IMR-90 (cell line): ENCODE measurements around the gene OR10J1. TPM values are rescaled to one million over a fixed set of nuclear protein-coding genes. Genes with fewer than 3 reads are reported as not detected.

Experiments used
- ATAC-seq: fragments of 200-7000 bp; cut with Tn5 transposase; 2 replicates; pipeline ENCODE4 v1.9.1; 2020; ENCODE audit warnings: low read depth, mild to moderate bottlenecking, moderate library complexity
- BruUV-seq: library from RNA; stranded (reverse); fragments of 400-500 nt; replicated peaks from 2 replicates; lab custom pipeline; 2021; lab: Mats Ljungman, UMichigan
- CTCF ChIA-PET: fragments of 300-600 bp; formaldehyde crosslinking; extraction: SDS; loops from one replicate; lab custom pipeline; 2021; ENCODE audit warnings: antibody characterized with exemption; lab: Yijun Ruan, JAX
- POLR2A ChIA-PET: fragments of 300-600 bp; sonication (Branson Sonifier 250); formaldehyde crosslinking; loops from one replicate; lab custom pipeline; 2022; ENCODE audit warnings: antibody characterized with exemption; ENCODE audit not compliant: unreplicated experiment; lab: Charles Lee
- DNase-seq: peaks from one replicate; pipeline ENCODE4 v3.0.0; 2013
- H2AFZ ChIP-seq: replicated peaks from 2 replicates; pipeline ENCODE3; 2013; ENCODE audit warnings: low read length, mild to moderate bottlenecking; ENCODE audit not compliant: poor library complexity
- H2AK5ac ChIP-seq: 2 replicates; pipeline ENCODE4 v1.6.1; 2013; ENCODE audit warnings: low read depth, low read length, inconsistent platforms
- H2AK9ac ChIP-seq: replicated peaks from 2 replicates; pipeline ENCODE3; 2013; ENCODE audit warnings: mild to moderate bottlenecking, low read depth, low read length, moderate library complexity; ENCODE audit not compliant: poor library complexity
- H2BK120ac ChIP-seq: 2 replicates; pipeline ENCODE4 v1.6.1; 2013; ENCODE audit warnings: low read depth, low read length, inconsistent platforms
- H2BK15ac ChIP-seq: 3 replicates; pipeline ENCODE4 v1.6.1; 2013; ENCODE audit warnings: low read depth, low read length, inconsistent platforms
- H2BK20ac ChIP-seq: 2 replicates; pipeline ENCODE4 v1.6.1; 2013; ENCODE audit warnings: low read depth, mild to moderate bottlenecking, inconsistent platforms, low read length, moderate library complexity
- H2BK5ac ChIP-seq: 2 replicates; pipeline ENCODE4 v1.6.1; 2013; ENCODE audit warnings: mild to moderate bottlenecking, low read depth, low read length, inconsistent platforms; ENCODE audit not compliant: poor library complexity, severe bottlenecking
- H3K14ac ChIP-seq: replicated peaks from 2 replicates; pipeline ENCODE4 v1.6.1; 2013; ENCODE audit warnings: low read depth, low read length, inconsistent platforms
- H3K18ac ChIP-seq: 2 replicates; pipeline ENCODE4 v1.6.1; 2013; ENCODE audit warnings: low read depth, low read length, control low read depth
- H3K23ac ChIP-seq: 2 replicates; pipeline ENCODE4 v1.6.1; 2013; ENCODE audit warnings: low read depth, low read length, inconsistent platforms
- H3K27ac ChIP-seq: 2 replicates; pipeline ENCODE4 v1.5.1; 2013; ENCODE audit warnings: mild to moderate bottlenecking, control low read depth, low read length; ENCODE audit not compliant: insufficient read depth
- H3K27me3 ChIP-seq: 2 replicates; pipeline ENCODE4 v1.6.1; 2013; ENCODE audit warnings: low read length; ENCODE audit not compliant: control insufficient read depth, insufficient read depth
- H3K36me3 ChIP-seq: 2 replicates; pipeline ENCODE4 v1.6.1; 2013; ENCODE audit warnings: low read length, mixed read lengths; ENCODE audit not compliant: control insufficient read depth, insufficient read depth
- H3K4ac ChIP-seq: 2 replicates; pipeline ENCODE4 v1.6.1; 2013; ENCODE audit warnings: low read depth, low read length, inconsistent platforms
- H3K4me1 ChIP-seq: 2 replicates; pipeline ENCODE4 v1.6.1; 2013; ENCODE audit warnings: low read length, mixed read lengths; ENCODE audit not compliant: control insufficient read depth, insufficient read depth
- H3K4me2 ChIP-seq: 2 replicates; pipeline ENCODE4 v1.6.1; 2013; ENCODE audit warnings: low read depth, mild to moderate bottlenecking, control low read depth, low read length, moderate library complexity
- H3K4me3 ChIP-seq: 2 replicates; pipeline ENCODE4 v1.5.1; 2013; ENCODE audit warnings: low read depth, mild to moderate bottlenecking, control low read depth, low read length, moderate library complexity; ENCODE audit not compliant: insufficient read depth
- H3K56ac ChIP-seq: 2 replicates; pipeline ENCODE4 v1.6.1; 2013; ENCODE audit warnings: low read length, inconsistent platforms; ENCODE audit not compliant: insufficient read depth; ENCODE audit errors: extremely low read depth
- H3K79me1 ChIP-seq, 2 experiments: 2 replicates each; pipeline ENCODE4 v1.6.1; 2013; ENCODE audit warnings: low read length in 2 of 2, inconsistent platforms in 1 of 2, low read depth in 1 of 2
- H3K9ac ChIP-seq: 2 replicates; pipeline ENCODE4 v1.6.1; 2013; ENCODE audit warnings: low read depth, low read length, control low read depth
- H3K9me1 ChIP-seq: 2 replicates; pipeline ENCODE4 v1.6.1; 2013; ENCODE audit warnings: low read length, inconsistent platforms; ENCODE audit not compliant: insufficient read depth
- H3K9me3 ChIP-seq: 2 replicates; pipeline ENCODE4 v1.6.1; 2013; ENCODE audit warnings: low read length; ENCODE audit not compliant: control insufficient read depth, insufficient read depth
- H4K20me1 ChIP-seq: 2 replicates; pipeline ENCODE4 v1.6.1; 2013; ENCODE audit warnings: low read length, inconsistent platforms; ENCODE audit not compliant: insufficient read depth
- H4K5ac ChIP-seq: 2 replicates; pipeline ENCODE4 v1.6.1; 2013; ENCODE audit warnings: mild to moderate bottlenecking, low read depth, low read length, control low read depth
- H4K8ac ChIP-seq, 2 experiments: 2 replicates each; pipeline ENCODE4 v1.6.1; 2013; ENCODE audit warnings: low read depth in 2 of 2, low read length in 2 of 2, control low read depth in 1 of 2, inconsistent platforms in 1 of 2
- H4K91ac ChIP-seq: 2 replicates; pipeline ENCODE4 v1.6.1; 2013; ENCODE audit warnings: low read depth, low read length, inconsistent platforms; ENCODE audit not compliant: insufficient read depth
- BHLHE40 ChIP-seq: fragments of 150-350 bp; IDR thresholded peaks from 2 replicates; pipeline ENCODE4 v1.6.1; 2016; ENCODE audit warnings: mild to moderate bottlenecking, low read depth, low read length
- CEBPB ChIP-seq: IDR thresholded peaks from 2 replicates; pipeline ENCODE4 v1.6.1; 2012; ENCODE audit warnings: low read depth, low read length, improper control_type of control experiment
- CHD1 ChIP-seq: IDR thresholded peaks from 2 replicates; pipeline ENCODE4 v1.6.1; 2012; ENCODE audit warnings: low read depth, low read length, improper control_type of control experiment
- FOS ChIP-seq: fragments of 150-350 bp; IDR thresholded peaks from 2 replicates; pipeline ENCODE4 v1.6.1; 2016; ENCODE audit warnings: low read depth, low read length
- MXI1 ChIP-seq: IDR thresholded peaks from 2 replicates; pipeline ENCODE4 v1.6.1; 2012; ENCODE audit warnings: low read depth, mild to moderate bottlenecking, low read length, moderate library complexity, borderline replicate concordance
- NFE2L2 ChIP-seq: fragments of 150-350 bp; IDR thresholded peaks from 2 replicates; pipeline ENCODE4 v1.6.1; 2016; ENCODE audit warnings: low read depth, mild to moderate bottlenecking, low read length
- POLR2A ChIP-seq: IDR thresholded peaks from 2 replicates; pipeline ENCODE4 v1.6.1; 2012; ENCODE audit warnings: mild to moderate bottlenecking, low read depth, low read length
- RAD21 ChIP-seq: IDR thresholded peaks from 2 replicates; pipeline ENCODE4 v1.6.1; 2012; ENCODE audit warnings: low read length, improper control_type of control experiment
- RCOR1 ChIP-seq: IDR thresholded peaks from 2 replicates; pipeline ENCODE4 v1.6.1; 2012; ENCODE audit warnings: mild to moderate bottlenecking, low read length, improper control_type of control experiment; ENCODE audit not compliant: insufficient replicate concordance
- SMC3 ChIP-seq: fragments of 150-350 bp; IDR thresholded peaks from 2 replicates; pipeline ENCODE4 v1.6.1; 2016; ENCODE audit warnings: low read depth, mild to moderate bottlenecking, antibody characterized with exemption, low read length, moderate library complexity
- dilution Hi-C: fragments of 300-500 bp; cut with HindIII; formaldehyde crosslinking; loops from one replicate; pipeline ENCODE4 v1.14.3; 2018; ENCODE audit warnings: low sequenced_read_pairs; ENCODE audit not compliant: unreplicated experiment
- in situ Hi-C: fragments of 300-500 bp; cut with MboI; formaldehyde crosslinking; loops from 3 replicates; pipeline ENCODE4 v1.14.3; 2019; ENCODE audit warnings: low sequenced_read_pairs, inconsistent platforms, mixed read lengths
- intact Hi-C: fragments of 100-400 bp; cut with micrococcal nuclease; formaldehyde crosslinking; loops from 2 replicates; pipeline ENCODE4 v1.10.0; 2022
- polyA plus RNA-seq, 3 experiments: library from polyadenylated mRNA; depleted of rRNA; stranded (reverse); fragments of >200 nt; gene quantifications; 2 replicates each; pipeline ENCODE4 v1.2.3, GENCODE V29; 2012; ENCODE audit warnings: low replicate concordance in 1 of 3
- total RNA-seq: library from RNA; depleted of rRNA; stranded (reverse); fragments of >200 nt; gene quantifications from 2 replicates; pipeline ENCODE4 v1.2.3, GENCODE V29; 2012
- TF ChIP-seq, protein P1 (sequence below): fragments of 150-350 bp; IDR thresholded peaks from 2 replicates; pipeline ENCODE4 v1.6.1; 2016; ENCODE audit warnings: low read depth, mild to moderate bottlenecking, low read length, moderate library complexity, borderline replicate concordance
- TF ChIP-seq, protein P2 (sequence below): conservative IDR thresholded peaks from 2 replicates; pipeline ENCODE4 v1.5.1; 2012; ENCODE audit warnings: mild to moderate bottlenecking, low read depth, low read length, improper control_type of control experiment
- TF ChIP-seq, protein P3 (sequence below): fragments of 150-350 bp; IDR thresholded peaks from 2 replicates; pipeline ENCODE4 v1.6.1; 2017; ENCODE audit warnings: mild to moderate bottlenecking, antibody characterized with exemption, low read length, low read depth

The OR10J1 gene
- total and polyA plus RNA-seq, 2 of the 4 experiments (the other 2 are of a cell fraction), result not detected

DNA sequence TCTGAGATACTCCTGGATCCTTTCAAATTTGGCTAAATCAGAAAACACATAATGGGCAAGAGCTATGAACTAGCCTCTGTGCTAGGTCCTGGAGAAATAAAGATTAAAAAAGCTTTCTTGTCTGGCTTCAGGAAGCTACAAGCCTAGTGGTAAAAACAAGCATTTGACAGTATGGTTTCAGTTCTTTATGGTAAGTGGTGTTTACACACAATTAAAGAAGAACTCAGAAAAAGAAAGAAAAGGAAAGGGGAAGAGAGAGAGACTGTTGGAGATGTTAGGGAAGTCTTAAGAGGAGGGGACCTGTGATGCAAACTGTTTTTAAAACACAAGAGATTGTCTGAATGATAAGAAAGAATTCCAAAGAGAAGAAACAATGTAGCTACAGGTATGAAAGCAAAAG is 1.8 kb downstream of the OR10J1 start:
- Histone ChIP-seq H3K4me3 (no peak overlapping the region), H3K56ac (no peak overlapping the region), H3K4me2 (no peak overlapping the region), H3K27me3 (no peaks in the 10 kb centered on the region), H3K14ac (no peak overlapping the region), H2BK5ac (no peak overlapping the region), H2BK120ac (no peak overlapping the region), H2BK20ac (no peak overlapping the region), H4K20me1 (no peaks in the 10 kb centered on the region), H3K79me1 (no peaks in the 10 kb centered on the region), H3K9me1 (no peaks in the 10 kb centered on the region), H3K4me1 (no peaks in the 10 kb centered on the region), H3K36me3 (no peaks in the 10 kb centered on the region), H3K23ac (no peak overlapping the region), H2AFZ (no peak overlapping the region), H3K9me3 (peaks cover 2% of the 10 kb centered on the region; the same call in 1 of the 2 replicates), H4K5ac (no peak overlapping the region), H4K91ac (no peak overlapping the region), H3K9ac (no peak overlapping the region), H3K4ac (no peak overlapping the region), H3K18ac (no peak overlapping the region), H2AK5ac (no peak overlapping the region), H4K8ac (no peak overlapping the region), H3K27ac (no peak overlapping the region), H2BK15ac (no peak overlapping the region), H2AK9ac (no peak overlapping the region)
- ChIA-PET POLR2A (no interaction called here), CTCF (no interaction called here)
- no TSS peak for BruUV-seq
- ATAC-seq (no peak), DNase-seq (no peak)
- dilution Hi-C loops (no loop called here), in situ Hi-C loops (no loop called here), intact Hi-C loops (no loop called here)
- no peak for TF ChIP-seq CHD1
- no peak for TF ChIP-seq BHLHE40
- no peak for TF ChIP-seq MXI1
- no peak for TF ChIP-seq RAD21
- no peak for TF ChIP-seq CEBPB
- TF ChIP-seq, protein P1, sequence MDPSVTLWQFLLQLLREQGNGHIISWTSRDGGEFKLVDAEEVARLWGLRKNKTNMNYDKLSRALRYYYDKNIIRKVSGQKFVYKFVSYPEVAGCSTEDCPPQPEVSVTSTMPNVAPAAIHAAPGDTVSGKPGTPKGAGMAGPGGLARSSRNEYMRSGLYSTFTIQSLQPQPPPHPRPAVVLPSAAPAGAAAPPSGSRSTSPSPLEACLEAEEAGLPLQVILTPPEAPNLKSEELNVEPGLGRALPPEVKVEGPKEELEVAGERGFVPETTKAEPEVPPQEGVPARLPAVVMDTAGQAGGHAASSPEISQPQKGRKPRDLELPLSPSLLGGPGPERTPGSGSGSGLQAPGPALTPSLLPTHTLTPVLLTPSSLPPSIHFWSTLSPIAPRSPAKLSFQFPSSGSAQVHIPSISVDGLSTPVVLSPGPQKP, result no peak
- no peak for TF ChIP-seq POLR2A
- TF ChIP-seq, protein P2, sequence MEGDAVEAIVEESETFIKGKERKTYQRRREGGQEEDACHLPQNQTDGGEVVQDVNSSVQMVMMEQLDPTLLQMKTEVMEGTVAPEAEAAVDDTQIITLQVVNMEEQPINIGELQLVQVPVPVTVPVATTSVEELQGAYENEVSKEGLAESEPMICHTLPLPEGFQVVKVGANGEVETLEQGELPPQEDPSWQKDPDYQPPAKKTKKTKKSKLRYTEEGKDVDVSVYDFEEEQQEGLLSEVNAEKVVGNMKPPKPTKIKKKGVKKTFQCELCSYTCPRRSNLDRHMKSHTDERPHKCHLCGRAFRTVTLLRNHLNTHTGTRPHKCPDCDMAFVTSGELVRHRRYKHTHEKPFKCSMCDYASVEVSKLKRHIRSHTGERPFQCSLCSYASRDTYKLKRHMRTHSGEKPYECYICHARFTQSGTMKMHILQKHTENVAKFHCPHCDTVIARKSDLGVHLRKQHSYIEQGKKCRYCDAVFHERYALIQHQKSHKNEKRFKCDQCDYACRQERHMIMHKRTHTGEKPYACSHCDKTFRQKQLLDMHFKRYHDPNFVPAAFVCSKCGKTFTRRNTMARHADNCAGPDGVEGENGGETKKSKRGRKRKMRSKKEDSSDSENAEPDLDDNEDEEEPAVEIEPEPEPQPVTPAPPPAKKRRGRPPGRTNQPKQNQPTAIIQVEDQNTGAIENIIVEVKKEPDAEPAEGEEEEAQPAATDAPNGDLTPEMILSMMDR, result no peak
- no peak for TF ChIP-seq FOS
- TF ChIP-seq NFE2L2, result no peak
- TF ChIP-seq SMC3, result no peak
- TF ChIP-seq RCOR1, result no peak
- TF ChIP-seq, protein P3, sequence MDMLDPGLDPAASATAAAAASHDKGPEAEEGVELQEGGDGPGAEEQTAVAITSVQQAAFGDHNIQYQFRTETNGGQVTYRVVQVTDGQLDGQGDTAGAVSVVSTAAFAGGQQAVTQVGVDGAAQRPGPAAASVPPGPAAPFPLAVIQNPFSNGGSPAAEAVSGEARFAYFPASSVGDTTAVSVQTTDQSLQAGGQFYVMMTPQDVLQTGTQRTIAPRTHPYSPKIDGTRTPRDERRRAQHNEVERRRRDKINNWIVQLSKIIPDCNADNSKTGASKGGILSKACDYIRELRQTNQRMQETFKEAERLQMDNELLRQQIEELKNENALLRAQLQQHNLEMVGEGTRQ, result no peak
